Measurements from ENCODE around the gene DAG1.

DNA sequence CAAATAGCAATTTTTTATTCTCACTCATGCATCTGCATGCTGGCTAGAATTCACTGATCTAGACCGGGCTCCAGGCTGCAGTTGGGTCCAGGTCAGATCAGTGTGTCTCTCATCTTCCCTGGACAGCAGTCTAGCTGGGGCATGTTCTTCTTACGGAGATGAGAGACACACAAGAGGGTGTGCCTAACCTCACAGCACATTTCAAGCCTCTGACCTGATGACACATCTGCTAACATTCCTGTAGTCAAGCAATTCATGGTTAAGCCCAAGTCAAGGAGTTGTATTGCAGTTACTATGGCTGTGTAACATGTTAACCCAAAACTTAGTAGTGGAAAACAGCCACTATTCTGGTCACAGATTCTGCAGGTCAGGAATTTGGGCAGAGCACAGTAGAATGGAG lies 97.3 kb downstream of the DAG1 start:
- TF ChIP-seq ZSCAN20 (CRISPR knock-in tag; IDR thresholded peaks at IDR 0.05) (no peak), POLR2A (IDR thresholded peaks at IDR 0.05; ENCODE audit: low read length) (no peak)
- TF ChIP-seq, protein P1, sequence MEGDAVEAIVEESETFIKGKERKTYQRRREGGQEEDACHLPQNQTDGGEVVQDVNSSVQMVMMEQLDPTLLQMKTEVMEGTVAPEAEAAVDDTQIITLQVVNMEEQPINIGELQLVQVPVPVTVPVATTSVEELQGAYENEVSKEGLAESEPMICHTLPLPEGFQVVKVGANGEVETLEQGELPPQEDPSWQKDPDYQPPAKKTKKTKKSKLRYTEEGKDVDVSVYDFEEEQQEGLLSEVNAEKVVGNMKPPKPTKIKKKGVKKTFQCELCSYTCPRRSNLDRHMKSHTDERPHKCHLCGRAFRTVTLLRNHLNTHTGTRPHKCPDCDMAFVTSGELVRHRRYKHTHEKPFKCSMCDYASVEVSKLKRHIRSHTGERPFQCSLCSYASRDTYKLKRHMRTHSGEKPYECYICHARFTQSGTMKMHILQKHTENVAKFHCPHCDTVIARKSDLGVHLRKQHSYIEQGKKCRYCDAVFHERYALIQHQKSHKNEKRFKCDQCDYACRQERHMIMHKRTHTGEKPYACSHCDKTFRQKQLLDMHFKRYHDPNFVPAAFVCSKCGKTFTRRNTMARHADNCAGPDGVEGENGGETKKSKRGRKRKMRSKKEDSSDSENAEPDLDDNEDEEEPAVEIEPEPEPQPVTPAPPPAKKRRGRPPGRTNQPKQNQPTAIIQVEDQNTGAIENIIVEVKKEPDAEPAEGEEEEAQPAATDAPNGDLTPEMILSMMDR (IDR thresholded peaks at IDR 0.05): no peak

Data from A549 (cell line).